HepG2 (cell line): ENCODE measurements around the gene BATF3. TPM values are rescaled to one million over a fixed set of nuclear protein-coding genes. Genes with fewer than 3 reads are reported as not detected.
"Not testable (repeated sequence)": the region's sequence is repeated elsewhere in the genome, so short reads cannot be mapped to it uniquely, and the experiment has no call there.

Experiments
- ATAC-seq: fragments of 200-7000 bp; cut with Tn5 transposase; 3 replicates; pipeline ENCODE4 v1.9.1; 2020; ENCODE audit warnings: mild to moderate bottlenecking, moderate library complexity
- BruUV-seq: library from RNA; stranded (reverse); fragments of 400-500 nt; replicated peaks from 2 replicates; lab custom pipeline; 2021; lab: Mats Ljungman, UMichigan
- CTCF ChIA-PET: fragments of 300-600 bp; formaldehyde crosslinking; extraction: SDS; loops from one replicate; lab custom pipeline; 2021; ENCODE audit warnings: low total read pairs, inconsistent platforms, low intra/inter-chr PET ratio; lab: Yijun Ruan, JAX
- POLR2A ChIA-PET: fragments of 350-600 bp; sonication (Branson Sonifier 250); formaldehyde crosslinking; loops from one replicate; lab custom pipeline; 2020; ENCODE audit warnings: antibody characterized with exemption, inconsistent platforms; lab: Yijun Ruan, JAX
- DNase-seq: peaks from one replicate; pipeline ENCODE4 v3.0.0-alpha.2; 2015; ENCODE audit warnings: low spot score
- FAIRE-seq: peaks from 3 replicates; lab custom pipeline; 2011; peaks lifted over from hg19 to GRCh38; lab: Jason Lieb, UNC
- H2AFZ ChIP-seq: one replicate; pipeline ENCODE4 v1.6.1; 2011; ENCODE audit warnings: low read length, inconsistent platforms
- H3K27ac ChIP-seq: fragments of 300-600 bp; 3 replicates; pipeline ENCODE4 v1.8.0; 2011; ENCODE audit warnings: mixed run types, mild to moderate bottlenecking, mixed read lengths, low read length, inconsistent platforms; ENCODE audit not compliant: insufficient read depth; ENCODE audit errors: extremely low read length
- H3K27me3 ChIP-seq, 2 experiments: fragments of 200-600 bp in 1 of 2; 2 replicates in 1 of 2; 3 replicates in 1 of 2; pipeline versions ENCODE4 v1.6.0 to v1.8.0; 2011; ENCODE audit warnings: low read length in 2 of 2, mild to moderate bottlenecking in 2 of 2, moderate library complexity in 2 of 2, inconsistent platforms in 1 of 2; ENCODE audit not compliant: insufficient read depth in 2 of 2, control insufficient read depth in 1 of 2
- H3K36me3 ChIP-seq, 2 experiments: fragments of 200-600 bp in 1 of 2; replicated peaks in 1 of 2; 2 replicates in 1 of 2; 3 replicates in 1 of 2; pipeline versions ENCODE4 v1.5.1 to v1.8.0; 2011; ENCODE audit warnings: low read length in 2 of 2, inconsistent platforms in 1 of 2; ENCODE audit not compliant: insufficient read depth in 2 of 2, control insufficient read depth in 1 of 2
- H3K4me1 ChIP-seq: 2 replicates; pipeline ENCODE4 v1.5.1; 2012; ENCODE audit warnings: low read length, inconsistent platforms; ENCODE audit not compliant: insufficient read depth
- H3K4me2 ChIP-seq: 2 replicates; pipeline ENCODE4 v1.6.0; 2011; ENCODE audit warnings: low read depth, low read length, inconsistent platforms
- H3K4me3 ChIP-seq, 3 experiments: fragments of 200-600 bp in 1 of 3; sonication (generic), shearing (Covaris generic) in 1 of 3; replicated peaks in 1 of 3; 2 replicates each; pipeline ENCODE4 v1.5.1; 2011 to 2016; ENCODE audit warnings: low read length in 3 of 3, inconsistent platforms in 2 of 3, low read depth in 2 of 3, mild to moderate bottlenecking in 2 of 3, control low read depth in 1 of 3, mixed read lengths in 1 of 3; ENCODE audit not compliant: insufficient read depth in 1 of 3
- H3K79me2 ChIP-seq: one replicate; pipeline ENCODE4 v1.6.1; 2011; ENCODE audit warnings: low read length, inconsistent platforms; ENCODE audit not compliant: insufficient read depth
- H3K9ac ChIP-seq: 2 replicates; pipeline ENCODE4 v1.6.0; 2011; ENCODE audit warnings: mild to moderate bottlenecking, low read depth, low read length, inconsistent platforms; ENCODE audit not compliant: insufficient read depth
- H3K9me3 ChIP-seq: 2 replicates; pipeline ENCODE4 v1.5.1; 2012; ENCODE audit warnings: mild to moderate bottlenecking, low read length
- H4K20me1 ChIP-seq: 2 replicates; pipeline ENCODE4 v1.6.0; 2011; ENCODE audit warnings: inconsistent platforms, mild to moderate bottlenecking, low read length, moderate library complexity; ENCODE audit not compliant: insufficient read depth
- FOXA1 ChIP-seq, 2 experiments: fragments of 450-650 bp in 1 of 2; sonication (generic) in 1 of 2; formaldehyde crosslinking in 1 of 2; IDR thresholded peaks; 2 replicates each; pipeline versions ENCODE4 v1.4.0 to v1.6.1; 2016 to 2020; ENCODE audit warnings: missing genetic modification reagents in 1 of 2
- FOXA3 ChIP-seq: IDR thresholded peaks from 2 replicates; pipeline ENCODE4 v1.6.1; 2016; ENCODE audit warnings: missing genetic modification reagents, missing compliant biosample characterization
- FOXP1 ChIP-seq, 2 experiments: fragments of 450-650 bp in 1 of 2; IDR thresholded peaks; 2 replicates each; pipeline ENCODE4 v1.6.1; 2017 to 2018; ENCODE audit warnings: antibody characterized with exemption in 1 of 2
- HDAC2 ChIP-seq: sonication (generic); formaldehyde crosslinking; IDR thresholded peaks from 2 replicates; pipeline ENCODE4 v1.4.0; 2020; ENCODE audit warnings: missing genetic modification reagents
- MTA1 ChIP-seq: sonication (generic); formaldehyde crosslinking; IDR thresholded peaks from 2 replicates; pipeline ENCODE4 v1.4.0; 2020; ENCODE audit warnings: missing genetic modification reagents, mild to moderate bottlenecking, borderline replicate concordance
- SAP130 ChIP-seq: IDR thresholded peaks from 2 replicates; pipeline ENCODE4 v1.6.1; 2016; ENCODE audit warnings: low read depth
- SOX6 ChIP-seq, 2 experiments: fragments of 450-650 bp in 1 of 2; sonication (generic) in 1 of 2; formaldehyde crosslinking in 1 of 2; IDR thresholded peaks; 2 replicates each; pipeline versions ENCODE4 v1.4.0 to v1.6.1; 2017 to 2020; ENCODE audit warnings: antibody characterized with exemption in 1 of 2, mild to moderate bottlenecking in 1 of 2, missing genetic modification reagents in 1 of 2
- YY1 ChIP-seq: IDR thresholded peaks from 2 replicates; pipeline ENCODE4 v1.6.1; 2011; ENCODE audit warnings: low read length, low read depth, moderate library complexity, mild to moderate bottlenecking; ENCODE audit not compliant: insufficient read depth, insufficient replicate concordance
- ZMYM4 ChIP-seq: sonication (generic); formaldehyde crosslinking; IDR thresholded peaks from 2 replicates; pipeline ENCODE4 v1.8.1; 2023; ENCODE audit warnings: mild to moderate bottlenecking, missing genetic modification reagents
- WGBS: methylation state at CpG from one replicate; pipeline ENCODE4 v1.1.6; 2017; ENCODE audit warnings: low lambda C conversion rate; 5-methylcytosine and 5-hydroxymethylcytosine counted together
- in situ Hi-C: cut with HindIII; loops from 2 replicates; pipeline ENCODE4 v1.10.0; 2017; ENCODE audit warnings: low pct_unique_long_range_greater_than_20kb; ENCODE audit not compliant: extremely low pct_ligation_motif_present
- intact Hi-C: fragments of 100-400 bp; cut with micrococcal nuclease; formaldehyde crosslinking; loops from one replicate; pipeline ENCODE4 v1.10.0; 2022; ENCODE audit not compliant: unreplicated experiment
- polyA plus RNA-seq, 8 experiments: library from polyadenylated mRNA; depleted of rRNA in 3 of 8; stranded (reverse) in 7 of 8; unstranded in 1 of 8; fragments of >200 nt; fragmentation: Illumina TruSeq in 4 of 8; extraction: Trizol in 4 of 8; gene quantifications; 2 replicates each; pipeline versions ENCODE4 v1.2.1 to v1.2.3, GENCODE V29; 2011 to 2016; ENCODE audit warnings: low read depth in 4 of 8, missing spikeins in 1 of 8, mixed read lengths in 1 of 8; ENCODE audit not compliant: insufficient read depth in 1 of 8
- total RNA-seq, 5 experiments: library from RNA; depleted of rRNA; stranded (reverse); fragments of >200 nt; fragmentation: Illumina TruSeq; extraction: Trizol; gene quantifications; 2 replicates each; pipeline ENCODE4 v1.2.3, GENCODE V29; 2016; ENCODE audit warnings: low read depth in 1 of 5
- TF ChIP-seq, protein P1 (sequence below): sonication (generic); formaldehyde crosslinking; IDR thresholded peaks from 2 replicates; pipeline ENCODE4 v1.4.0; 2020; ENCODE audit warnings: missing genetic modification reagents, borderline replicate concordance
- TF ChIP-seq, protein P2 (sequence below): sonication (generic); formaldehyde crosslinking; IDR thresholded peaks from 2 replicates; pipeline ENCODE4 v1.4.0; 2020; ENCODE audit warnings: missing genetic modification reagents
- TF ChIP-seq, protein P3 (sequence below): sonication (generic); formaldehyde crosslinking; IDR thresholded peaks from 2 replicates; pipeline ENCODE4 v1.5.1; 2020; ENCODE audit warnings: mild to moderate bottlenecking, missing genetic modification reagents, moderate library complexity
- TF ChIP-seq, protein P4 (sequence below): sonication (generic); formaldehyde crosslinking; IDR thresholded peaks from 2 replicates; pipeline ENCODE4 v1.9.0; 2022; ENCODE audit warnings: missing genetic modification reagents, mild to moderate bottlenecking, borderline replicate concordance

The BATF3 gene
- total and polyA plus RNA-seq, 2 of the 13 experiments (the other 11 are each of a cell fraction or from before 2014, with no cell fraction given), result 0.13 TPM; not detected in 1

DNA sequence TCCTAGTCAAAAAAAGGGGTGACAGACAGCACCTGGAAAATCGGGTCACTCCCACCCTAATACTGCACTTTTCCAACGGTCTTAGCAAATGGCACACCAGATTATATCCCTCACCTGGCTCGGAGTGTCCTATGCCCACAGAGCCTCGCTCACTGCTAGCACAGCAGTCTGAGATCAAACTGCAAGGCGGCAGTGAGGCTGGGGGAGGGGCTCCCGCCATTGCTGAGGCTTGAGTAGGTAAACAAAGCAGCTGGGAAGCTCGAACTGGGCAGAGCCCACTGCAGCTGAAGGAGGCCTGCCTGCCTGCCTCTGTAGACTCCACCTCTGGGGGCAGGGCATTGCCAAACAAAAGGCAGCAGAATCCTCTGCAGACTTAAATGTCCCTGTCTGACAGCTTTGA, 41.4 kb downstream of the BATF3 start:
- H3K27ac ChIP-seq; H3K36me3 ChIP-seq; BruUV-seq; ATAC-seq; DNase-seq; in situ Hi-C loops; H3K9ac ChIP-seq; H3K79me2 ChIP-seq; intact Hi-C loops; H3K9me3 ChIP-seq; H3K4me1 ChIP-seq; FAIRE-seq; H4K20me1 ChIP-seq; CTCF ChIA-PET; H2AFZ ChIP-seq; TF ChIP-seq FOXA1, FOXP1, SOX6 (IDR thresholded peaks at IDR 0.05): not testable (repeated sequence)
- Histone ChIP-seq H3K4me3 (peak overlapping the region in 1 of 3 experiments; percentile 33; a peak in 2 of 6 replicates), H3K27me3 (peaks cover 0 to 16% of the 10 kb centered on the region in 2 experiments; a peak in 1 of 5 replicates), H3K4me2 (peak overlapping the region; percentile 55)
- POLR2A ChIA-PET, result interaction anchor here (1.5 kb wide), 1 partner anchor 50 kb away, joined by 6 read pairs; the partner anchor contains the start of gene ATF3
- WGBS, result 3% methylated on average over 5 of the region's 7 CpGs
- TF ChIP-seq ZMYM4 (CRISPR knock-in tag), result 0 out of 2 replicates have a peak, but pooled peaks have one; percentile 25
- peak; percentile 67; the same call in 1 of the 2 replicates for TF ChIP-seq MTA1 (CRISPR knock-in tag)
- TF ChIP-seq HDAC2 (CRISPR knock-in tag), result peak; percentile 47; the same call in 1 of the 2 replicates
- TF ChIP-seq, protein P1, sequence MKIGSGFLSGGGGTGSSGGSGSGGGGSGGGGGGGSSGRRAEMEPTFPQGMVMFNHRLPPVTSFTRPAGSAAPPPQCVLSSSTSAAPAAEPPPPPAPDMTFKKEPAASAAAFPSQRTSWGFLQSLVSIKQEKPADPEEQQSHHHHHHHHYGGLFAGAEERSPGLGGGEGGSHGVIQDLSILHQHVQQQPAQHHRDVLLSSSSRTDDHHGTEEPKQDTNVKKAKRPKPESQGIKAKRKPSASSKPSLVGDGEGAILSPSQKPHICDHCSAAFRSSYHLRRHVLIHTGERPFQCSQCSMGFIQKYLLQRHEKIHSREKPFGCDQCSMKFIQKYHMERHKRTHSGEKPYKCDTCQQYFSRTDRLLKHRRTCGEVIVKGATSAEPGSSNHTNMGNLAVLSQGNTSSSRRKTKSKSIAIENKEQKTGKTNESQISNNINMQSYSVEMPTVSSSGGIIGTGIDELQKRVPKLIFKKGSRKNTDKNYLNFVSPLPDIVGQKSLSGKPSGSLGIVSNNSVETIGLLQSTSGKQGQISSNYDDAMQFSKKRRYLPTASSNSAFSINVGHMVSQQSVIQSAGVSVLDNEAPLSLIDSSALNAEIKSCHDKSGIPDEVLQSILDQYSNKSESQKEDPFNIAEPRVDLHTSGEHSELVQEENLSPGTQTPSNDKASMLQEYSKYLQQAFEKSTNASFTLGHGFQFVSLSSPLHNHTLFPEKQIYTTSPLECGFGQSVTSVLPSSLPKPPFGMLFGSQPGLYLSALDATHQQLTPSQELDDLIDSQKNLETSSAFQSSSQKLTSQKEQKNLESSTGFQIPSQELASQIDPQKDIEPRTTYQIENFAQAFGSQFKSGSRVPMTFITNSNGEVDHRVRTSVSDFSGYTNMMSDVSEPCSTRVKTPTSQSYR, result peak; percentile 96
- peak; percentile 36 for TF ChIP-seq YY1
- peak; percentile 76 for TF ChIP-seq FOXA3
- TF ChIP-seq, protein P2, sequence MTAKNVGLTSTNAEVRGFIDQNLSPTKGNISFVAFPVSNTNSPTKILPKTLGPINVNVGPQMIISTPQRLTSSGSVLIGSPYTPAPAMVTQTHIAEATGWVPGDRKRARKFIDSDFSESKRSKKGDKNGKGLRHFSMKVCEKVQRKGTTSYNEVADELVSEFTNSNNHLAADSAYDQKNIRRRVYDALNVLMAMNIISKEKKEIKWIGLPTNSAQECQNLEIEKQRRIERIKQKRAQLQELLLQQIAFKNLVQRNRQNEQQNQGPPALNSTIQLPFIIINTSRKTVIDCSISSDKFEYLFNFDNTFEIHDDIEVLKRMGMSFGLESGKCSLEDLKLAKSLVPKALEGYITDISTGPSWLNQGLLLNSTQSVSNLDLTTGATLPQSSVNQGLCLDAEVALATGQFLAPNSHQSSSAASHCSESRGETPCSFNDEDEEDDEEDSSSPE (CRISPR knock-in tag), result peak; percentile 65
- TF ChIP-seq, protein P3, sequence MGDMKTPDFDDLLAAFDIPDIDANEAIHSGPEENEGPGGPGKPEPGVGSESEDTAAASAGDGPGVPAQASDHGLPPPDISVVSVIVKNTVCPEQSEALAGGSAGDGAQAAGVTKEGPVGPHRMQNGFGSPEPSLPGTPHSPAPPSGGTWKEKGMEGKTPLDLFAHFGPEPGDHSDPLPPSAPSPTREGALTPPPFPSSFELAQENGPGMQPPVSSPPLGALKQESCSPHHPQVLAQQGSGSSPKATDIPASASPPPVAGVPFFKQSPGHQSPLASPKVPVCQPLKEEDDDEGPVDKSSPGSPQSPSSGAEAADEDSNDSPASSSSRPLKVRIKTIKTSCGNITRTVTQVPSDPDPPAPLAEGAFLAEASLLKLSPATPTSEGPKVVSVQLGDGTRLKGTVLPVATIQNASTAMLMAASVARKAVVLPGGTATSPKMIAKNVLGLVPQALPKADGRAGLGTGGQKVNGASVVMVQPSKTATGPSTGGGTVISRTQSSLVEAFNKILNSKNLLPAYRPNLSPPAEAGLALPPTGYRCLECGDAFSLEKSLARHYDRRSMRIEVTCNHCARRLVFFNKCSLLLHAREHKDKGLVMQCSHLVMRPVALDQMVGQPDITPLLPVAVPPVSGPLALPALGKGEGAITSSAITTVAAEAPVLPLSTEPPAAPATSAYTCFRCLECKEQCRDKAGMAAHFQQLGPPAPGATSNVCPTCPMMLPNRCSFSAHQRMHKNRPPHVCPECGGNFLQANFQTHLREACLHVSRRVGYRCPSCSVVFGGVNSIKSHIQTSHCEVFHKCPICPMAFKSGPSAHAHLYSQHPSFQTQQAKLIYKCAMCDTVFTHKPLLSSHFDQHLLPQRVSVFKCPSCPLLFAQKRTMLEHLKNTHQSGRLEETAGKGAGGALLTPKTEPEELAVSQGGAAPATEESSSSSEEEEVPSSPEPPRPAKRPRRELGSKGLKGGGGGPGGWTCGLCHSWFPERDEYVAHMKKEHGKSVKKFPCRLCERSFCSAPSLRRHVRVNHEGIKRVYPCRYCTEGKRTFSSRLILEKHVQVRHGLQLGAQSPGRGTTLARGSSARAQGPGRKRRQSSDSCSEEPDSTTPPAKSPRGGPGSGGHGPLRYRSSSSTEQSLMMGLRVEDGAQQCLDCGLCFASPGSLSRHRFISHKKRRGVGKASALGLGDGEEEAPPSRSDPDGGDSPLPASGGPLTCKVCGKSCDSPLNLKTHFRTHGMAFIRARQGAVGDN (CRISPR knock-in tag), result peak; percentile 47
- TF ChIP-seq, protein P4, sequence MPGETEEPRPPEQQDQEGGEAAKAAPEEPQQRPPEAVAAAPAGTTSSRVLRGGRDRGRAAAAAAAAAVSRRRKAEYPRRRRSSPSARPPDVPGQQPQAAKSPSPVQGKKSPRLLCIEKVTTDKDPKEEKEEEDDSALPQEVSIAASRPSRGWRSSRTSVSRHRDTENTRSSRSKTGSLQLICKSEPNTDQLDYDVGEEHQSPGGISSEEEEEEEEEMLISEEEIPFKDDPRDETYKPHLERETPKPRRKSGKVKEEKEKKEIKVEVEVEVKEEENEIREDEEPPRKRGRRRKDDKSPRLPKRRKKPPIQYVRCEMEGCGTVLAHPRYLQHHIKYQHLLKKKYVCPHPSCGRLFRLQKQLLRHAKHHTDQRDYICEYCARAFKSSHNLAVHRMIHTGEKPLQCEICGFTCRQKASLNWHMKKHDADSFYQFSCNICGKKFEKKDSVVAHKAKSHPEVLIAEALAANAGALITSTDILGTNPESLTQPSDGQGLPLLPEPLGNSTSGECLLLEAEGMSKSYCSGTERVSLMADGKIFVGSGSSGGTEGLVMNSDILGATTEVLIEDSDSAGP (CRISPR knock-in tag), result peak; percentile 46; the same call in 1 of the 2 replicates
- TF ChIP-seq SAP130 (CRISPR knock-in tag), result 0 out of 2 replicates have a peak, but pooled peaks have one; percentile 22
- peak; percentile 82 for TF ChIP-seq FOXA1 (CRISPR knock-in tag; IDR thresholded peaks at IDR 0.05)
- 0 out of 2 replicates have a peak, but pooled peaks have one; percentile 29 for TF ChIP-seq FOXP1 (CRISPR knock-in tag; IDR thresholded peaks at IDR 0.05)
- TF ChIP-seq SOX6 (CRISPR knock-in tag; IDR thresholded peaks at IDR 0.05), result peak; percentile 58
